HepG2 (cell line): ENCODE data around the gene WDR7. TPM values are rescaled to one million over a fixed set of nuclear protein-coding genes. Genes with fewer than 3 reads are reported as not detected.

Experiments used
- ARHGAP35 ChIP-seq: sonication (generic); formaldehyde crosslinking; IDR thresholded peaks from 2 replicates; pipeline ENCODE4 v1.9.0; 2022; ENCODE audit warnings: mild to moderate bottlenecking, inconsistent platforms, moderate library complexity, missing genetic modification reagents, borderline replicate concordance
- CCAR2 ChIP-seq: fragments of 200-400 bp; formaldehyde crosslinking; optimal IDR thresholded peaks from 2 replicates; pipeline ENCODE3; 2018; ENCODE audit warnings: low read depth, mild to moderate bottlenecking, low read length, moderate library complexity
- ELF3 ChIP-seq: IDR thresholded peaks from 2 replicates; pipeline ENCODE4 v1.6.1; 2016; ENCODE audit warnings: missing genetic modification reagents, missing compliant biosample characterization
- FOXC1 ChIP-seq: sonication (generic); formaldehyde crosslinking; IDR thresholded peaks from 2 replicates; pipeline ENCODE4 v1.8.0; 2022; ENCODE audit warnings: mild to moderate bottlenecking, missing genetic modification reagents, borderline replicate concordance
- GFI1 ChIP-seq: sonication (generic); formaldehyde crosslinking; IDR thresholded peaks from 2 replicates; pipeline ENCODE4 v1.5.0; 2020; ENCODE audit warnings: missing genetic modification reagents, mild to moderate bottlenecking, borderline replicate concordance
- HOXA3 ChIP-seq: sonication (generic); formaldehyde crosslinking; IDR thresholded peaks from 2 replicates; pipeline ENCODE4 v1.5.0; 2020; ENCODE audit warnings: missing genetic modification reagents
- NBN ChIP-seq: fragments of 450-650 bp; conservative IDR thresholded peaks from 2 replicates; pipeline ENCODE4 v1.6.1; 2017
- NFIB ChIP-seq: sonication (generic); formaldehyde crosslinking; IDR thresholded peaks from 2 replicates; pipeline ENCODE4 v1.9.0; 2021; ENCODE audit warnings: missing genetic modification reagents, mild to moderate bottlenecking, borderline replicate concordance
- NR2F6 ChIP-seq, 2 experiments: IDR thresholded peaks; 2 replicates each; pipeline ENCODE4 v1.6.1; 2016; ENCODE audit warnings: antibody characterized with exemption in 1 of 2, mild to moderate bottlenecking in 1 of 2
- POLR2AphosphoS5 ChIP-seq: IDR thresholded peaks from 2 replicates; pipeline ENCODE4 v1.6.1; 2012; ENCODE audit warnings: low read depth, low read length
- STAG1 ChIP-seq: sonication (generic); formaldehyde crosslinking; IDR thresholded peaks from 2 replicates; pipeline ENCODE4 v1.4.0; 2020; ENCODE audit warnings: missing genetic modification reagents
- YEATS2 ChIP-seq: sonication (generic); formaldehyde crosslinking; IDR thresholded peaks from 2 replicates; pipeline ENCODE4 v1.4.0; 2020; ENCODE audit warnings: missing genetic modification reagents, borderline replicate concordance
- ZC3H13 ChIP-seq: sonication (generic); formaldehyde crosslinking; IDR thresholded peaks from 2 replicates; pipeline ENCODE4 v1.8.1; 2023; ENCODE audit warnings: mild to moderate bottlenecking, missing genetic modification reagents, moderate library complexity
- ZNF253 ChIP-seq: sonication (generic); formaldehyde crosslinking; IDR thresholded peaks from 2 replicates; pipeline ENCODE4 v1.8.0; 2022; ENCODE audit warnings: mild to moderate bottlenecking, missing genetic modification reagents, borderline replicate concordance
- ZNF703 ChIP-seq: sonication (generic); formaldehyde crosslinking; IDR thresholded peaks from 2 replicates; pipeline ENCODE4 v1.5.1; 2020; ENCODE audit warnings: missing genetic modification reagents, mild to moderate bottlenecking, moderate library complexity, borderline replicate concordance
- polyA plus RNA-seq, 8 experiments: library from polyadenylated mRNA; depleted of rRNA in 3 of 8; stranded (reverse) in 7 of 8; unstranded in 1 of 8; fragments of >200 nt; fragmentation: Illumina TruSeq in 4 of 8; extraction: Trizol in 4 of 8; gene quantifications; 2 replicates each; pipeline versions ENCODE4 v1.2.1 to v1.2.3, GENCODE V29; 2011 to 2016; ENCODE audit warnings: low read depth in 4 of 8, missing spikeins in 1 of 8, mixed read lengths in 1 of 8; ENCODE audit not compliant: insufficient read depth in 1 of 8
- total RNA-seq, 5 experiments: library from RNA; depleted of rRNA; stranded (reverse); fragments of >200 nt; fragmentation: Illumina TruSeq; extraction: Trizol; gene quantifications; 2 replicates each; pipeline ENCODE4 v1.2.3, GENCODE V29; 2016; ENCODE audit warnings: low read depth in 1 of 5
- TF ChIP-seq, protein P1 (sequence below): sonication (generic); formaldehyde crosslinking; IDR thresholded peaks from 2 replicates; pipeline ENCODE4 v1.4.0; 2020; ENCODE audit warnings: mild to moderate bottlenecking, missing genetic modification reagents
- TF ChIP-seq, protein P2 (sequence below): sonication (generic); formaldehyde crosslinking; IDR thresholded peaks from 2 replicates; pipeline ENCODE4 v1.5.0; 2020; ENCODE audit warnings: mild to moderate bottlenecking, missing genetic modification reagents
- TF ChIP-seq, protein P3 (sequence below): sonication (generic); formaldehyde crosslinking; IDR thresholded peaks from 2 replicates; pipeline ENCODE4 v1.5.0; 2020; ENCODE audit warnings: missing genetic modification reagents

Gene WDR7
- total and polyA plus RNA-seq, 2 of the 13 experiments (the other 11 are each of a cell fraction or from before 2014, with no cell fraction given): 2.0 to 7.8 TPM

DNA sequence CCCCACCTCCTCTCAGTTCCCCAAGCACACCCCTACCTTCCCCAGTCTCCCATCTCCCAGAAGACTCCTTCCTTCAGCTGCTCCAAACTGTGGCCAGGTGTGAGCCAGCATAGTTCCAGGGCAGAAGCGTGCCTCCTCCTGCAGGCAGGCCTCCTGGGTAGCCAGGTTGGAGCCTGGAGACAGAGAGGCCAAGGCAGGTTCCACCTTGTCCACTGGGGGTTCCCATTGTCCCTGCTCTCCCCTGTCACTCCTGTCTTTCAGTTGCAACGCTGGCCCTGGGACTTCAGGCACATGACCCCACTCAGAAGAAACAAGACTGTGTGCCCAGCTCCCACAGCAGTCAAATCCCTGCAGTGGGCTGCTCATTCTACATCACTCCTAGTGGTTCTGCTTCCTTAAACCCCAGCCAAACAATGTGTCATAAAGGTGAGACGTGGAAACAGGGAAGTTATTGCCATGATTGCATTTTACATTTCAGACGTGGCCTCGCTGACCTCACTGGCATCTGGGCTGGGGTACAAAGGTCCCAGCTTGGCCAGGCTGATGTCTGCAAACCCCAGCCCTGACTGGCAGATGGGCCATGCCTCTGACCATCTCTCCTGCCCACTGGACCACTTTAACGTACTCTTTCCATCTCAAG lies 399.3 kb downstream of the WDR7 start (continued):
- no peak for TF ChIP-seq HOXA3 (CRISPR knock-in tag)
- TF ChIP-seq POLR2AphosphoS5: no peak
- TF ChIP-seq ZC3H13 (CRISPR knock-in tag): no peak
- TF ChIP-seq ELF3 (CRISPR knock-in tag): 0 out of 2 replicates have a peak, but pooled peaks have one; percentile 18
- TF ChIP-seq NFIB (CRISPR knock-in tag): no peak
- no peak for TF ChIP-seq ZNF703 (CRISPR knock-in tag)
- TF ChIP-seq, protein P1, sequence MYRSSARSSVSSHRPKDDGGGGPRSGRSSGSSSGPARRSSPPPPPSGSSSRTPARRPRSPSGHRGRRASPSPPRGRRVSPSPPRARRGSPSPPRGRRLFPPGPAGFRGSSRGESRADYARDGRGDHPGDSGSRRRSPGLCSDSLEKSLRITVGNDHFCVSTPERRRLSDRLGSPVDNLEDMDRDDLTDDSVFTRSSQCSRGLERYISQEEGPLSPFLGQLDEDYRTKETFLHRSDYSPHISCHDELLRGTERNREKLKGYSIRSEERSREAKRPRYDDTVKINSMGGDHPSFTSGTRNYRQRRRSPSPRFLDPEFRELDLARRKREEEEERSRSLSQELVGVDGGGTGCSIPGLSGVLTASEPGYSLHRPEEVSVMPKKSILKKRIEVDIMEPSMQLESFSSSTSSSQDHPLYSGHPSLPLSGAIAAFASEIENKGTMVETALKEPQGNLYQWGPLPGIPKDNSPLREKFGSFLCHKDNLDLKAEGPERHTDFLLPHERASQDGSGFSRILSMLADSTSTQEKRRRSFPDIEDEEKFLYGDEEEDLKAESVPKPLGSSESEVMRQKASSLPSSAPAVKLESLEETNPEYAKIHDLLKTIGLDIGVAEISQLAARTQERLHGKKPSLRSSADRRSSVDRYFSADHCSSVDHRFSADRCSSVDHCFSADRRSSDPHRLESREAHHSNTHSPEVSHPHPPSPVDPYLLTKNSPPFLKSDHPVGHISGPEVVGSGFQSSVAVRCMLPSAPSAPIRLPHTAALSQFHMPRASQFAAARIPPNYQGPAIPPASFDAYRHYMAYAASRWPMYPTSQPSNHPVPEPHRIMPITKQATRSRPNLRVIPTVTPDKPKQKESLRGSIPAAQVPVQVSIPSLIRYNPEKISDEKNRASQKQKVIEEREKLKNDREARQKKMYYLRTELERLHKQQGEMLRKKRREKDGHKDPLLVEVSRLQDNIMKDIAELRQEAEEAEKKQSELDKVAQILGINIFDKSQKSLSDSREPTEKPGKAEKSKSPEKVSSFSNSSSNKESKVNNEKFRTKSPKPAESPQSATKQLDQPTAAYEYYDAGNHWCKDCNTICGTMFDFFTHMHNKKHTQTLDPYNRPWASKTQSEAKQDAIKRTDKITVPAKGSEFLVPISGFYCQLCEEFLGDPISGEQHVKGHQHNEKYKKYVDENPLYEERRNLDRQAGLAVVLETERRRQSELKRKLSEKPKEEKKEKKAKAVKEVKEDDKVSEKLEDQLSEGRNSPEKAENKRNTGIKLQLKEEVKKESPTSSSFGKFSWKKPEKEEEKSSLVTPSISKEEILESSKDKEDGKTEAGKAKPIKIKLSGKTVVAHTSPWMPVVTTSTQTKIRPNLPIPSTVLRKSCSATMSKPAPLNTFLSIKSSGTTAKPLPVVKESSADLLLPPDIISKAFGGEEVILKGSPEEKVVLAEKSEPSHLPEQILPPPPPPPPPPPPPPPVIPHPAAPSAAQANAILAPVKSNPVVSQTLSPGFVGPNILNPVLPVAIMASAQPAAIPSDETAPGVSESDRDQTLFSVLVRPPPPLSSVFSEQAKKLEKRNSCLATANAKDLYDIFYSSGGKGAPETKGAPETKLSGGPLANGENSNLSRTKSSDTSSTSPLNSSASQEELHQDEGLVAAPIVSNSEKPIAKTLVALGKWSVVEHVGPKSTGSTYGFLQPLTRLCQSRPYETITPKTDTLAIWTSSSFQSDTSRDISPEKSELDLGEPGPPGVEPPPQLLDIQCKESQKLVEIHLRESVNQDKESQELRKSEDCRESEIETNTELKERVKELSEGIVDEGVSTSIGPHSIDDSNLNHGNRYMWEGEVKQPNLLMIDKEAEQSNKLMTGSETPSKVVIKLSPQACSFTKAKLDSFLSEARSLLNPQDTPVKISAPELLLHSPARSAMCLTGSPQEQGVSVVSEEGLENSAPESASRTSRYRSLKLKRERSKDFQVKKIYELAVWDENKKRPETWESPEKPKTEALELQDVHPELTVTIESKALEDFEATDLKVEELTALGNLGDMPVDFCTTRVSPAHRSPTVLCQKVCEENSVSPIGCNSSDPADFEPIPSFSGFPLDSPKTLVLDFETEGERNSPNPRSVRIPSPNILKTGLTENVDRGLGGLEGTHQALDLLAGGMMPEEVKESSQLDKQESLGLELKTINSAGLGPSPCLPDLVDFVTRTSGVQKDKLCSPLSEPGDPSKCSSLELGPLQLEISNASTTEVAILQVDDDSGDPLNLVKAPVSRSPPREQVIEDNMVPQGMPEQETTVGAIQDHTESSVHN (CRISPR knock-in tag): no peak
- TF ChIP-seq, protein P2, sequence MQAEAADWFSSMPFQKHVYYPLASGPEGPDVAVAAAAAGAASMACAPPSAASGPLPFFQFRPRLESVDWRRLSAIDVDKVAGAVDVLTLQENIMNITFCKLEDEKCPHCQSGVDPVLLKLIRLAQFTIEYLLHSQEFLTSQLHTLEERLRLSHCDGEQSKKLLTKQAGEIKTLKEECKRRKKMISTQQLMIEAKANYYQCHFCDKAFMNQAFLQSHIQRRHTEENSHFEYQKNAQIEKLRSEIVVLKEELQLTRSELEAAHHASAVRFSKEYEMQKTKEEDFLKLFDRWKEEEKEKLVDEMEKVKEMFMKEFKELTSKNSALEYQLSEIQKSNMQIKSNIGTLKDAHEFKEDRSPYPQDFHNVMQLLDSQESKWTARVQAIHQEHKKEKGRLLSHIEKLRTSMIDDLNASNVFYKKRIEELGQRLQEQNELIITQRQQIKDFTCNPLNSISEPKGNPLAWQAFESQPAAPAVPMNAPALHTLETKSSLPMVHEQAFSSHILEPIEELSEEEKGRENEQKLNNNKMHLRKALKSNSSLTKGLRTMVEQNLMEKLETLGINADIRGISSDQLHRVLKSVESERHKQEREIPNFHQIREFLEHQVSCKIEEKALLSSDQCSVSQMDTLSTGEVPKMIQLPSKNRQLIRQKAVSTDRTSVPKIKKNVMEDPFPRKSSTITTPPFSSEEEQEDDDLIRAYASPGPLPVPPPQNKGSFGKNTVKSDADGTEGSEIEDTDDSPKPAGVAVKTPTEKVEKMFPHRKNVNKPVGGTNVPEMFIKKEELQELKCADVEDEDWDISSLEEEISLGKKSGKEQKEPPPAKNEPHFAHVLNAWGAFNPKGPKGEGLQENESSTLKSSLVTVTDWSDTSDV (CRISPR knock-in tag): no peak
- no peak for TF ChIP-seq YEATS2
- no peak for TF ChIP-seq GFI1 (CRISPR knock-in tag)
- TF ChIP-seq, protein P3, sequence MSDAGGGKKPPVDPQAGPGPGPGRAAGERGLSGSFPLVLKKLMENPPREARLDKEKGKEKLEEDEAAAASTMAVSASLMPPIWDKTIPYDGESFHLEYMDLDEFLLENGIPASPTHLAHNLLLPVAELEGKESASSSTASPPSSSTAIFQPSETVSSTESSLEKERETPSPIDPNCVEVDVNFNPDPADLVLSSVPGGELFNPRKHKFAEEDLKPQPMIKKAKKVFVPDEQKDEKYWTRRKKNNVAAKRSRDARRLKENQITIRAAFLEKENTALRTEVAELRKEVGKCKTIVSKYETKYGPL (CRISPR knock-in tag): no peak
- no peak for TF ChIP-seq NR2F6 (IDR thresholded peaks at IDR 0.05)
- no peak for TF ChIP-seq NR2F6 (CRISPR knock-in tag; IDR thresholded peaks at IDR 0.05)
- TF ChIP-seq STAG1: peak; percentile 45
- no peak for TF ChIP-seq FOXC1 (CRISPR knock-in tag)
- no peak for TF ChIP-seq ARHGAP35 (CRISPR knock-in tag)
- TF ChIP-seq NBN: no peak
- no peak for TF ChIP-seq ZNF253 (CRISPR knock-in tag)
- TF ChIP-seq CCAR2: no peak
